HepG2 (cell line): ENCODE results near the gene PVRIG. TPM values are rescaled to one million over a fixed set of nuclear protein-coding genes. Genes with fewer than 3 reads are reported as not detected.

Source experiments
- ATAC-seq: fragments of 200-7000 bp; cut with Tn5 transposase; 3 replicates; pipeline ENCODE4 v1.9.1; 2020; ENCODE audit warnings: mild to moderate bottlenecking, moderate library complexity
- BruUV-seq: library from RNA; stranded (reverse); fragments of 400-500 nt; replicated peaks from 2 replicates; lab custom pipeline; 2021; lab: Mats Ljungman, UMichigan
- CTCF ChIA-PET: fragments of 300-600 bp; formaldehyde crosslinking; extraction: SDS; loops from one replicate; lab custom pipeline; 2021; ENCODE audit warnings: low total read pairs, inconsistent platforms, low intra/inter-chr PET ratio; lab: Yijun Ruan, JAX
- POLR2A ChIA-PET: fragments of 350-600 bp; sonication (Branson Sonifier 250); formaldehyde crosslinking; loops from one replicate; lab custom pipeline; 2020; ENCODE audit warnings: antibody characterized with exemption, inconsistent platforms; lab: Yijun Ruan, JAX
- DNase-seq: peaks from one replicate; pipeline ENCODE4 v3.0.0-alpha.2; 2015; ENCODE audit warnings: low spot score
- FAIRE-seq: peaks from 3 replicates; lab custom pipeline; 2011; peaks lifted over from hg19 to GRCh38; lab: Jason Lieb, UNC
- H2AFZ ChIP-seq: one replicate; pipeline ENCODE4 v1.6.1; 2011; ENCODE audit warnings: low read length, inconsistent platforms
- H3K27ac ChIP-seq: fragments of 300-600 bp; 3 replicates; pipeline ENCODE4 v1.8.0; 2011; ENCODE audit warnings: mixed run types, mild to moderate bottlenecking, mixed read lengths, low read length, inconsistent platforms; ENCODE audit not compliant: insufficient read depth; ENCODE audit errors: extremely low read length
- H3K27me3 ChIP-seq, 2 experiments: fragments of 200-600 bp in 1 of 2; 2 replicates in 1 of 2; 3 replicates in 1 of 2; pipeline versions ENCODE4 v1.6.0 to v1.8.0; 2011; ENCODE audit warnings: low read length in 2 of 2, mild to moderate bottlenecking in 2 of 2, moderate library complexity in 2 of 2, inconsistent platforms in 1 of 2; ENCODE audit not compliant: insufficient read depth in 2 of 2, control insufficient read depth in 1 of 2
- H3K36me3 ChIP-seq, 2 experiments: fragments of 200-600 bp in 1 of 2; replicated peaks in 1 of 2; 2 replicates in 1 of 2; 3 replicates in 1 of 2; pipeline versions ENCODE4 v1.5.1 to v1.8.0; 2011; ENCODE audit warnings: low read length in 2 of 2, inconsistent platforms in 1 of 2; ENCODE audit not compliant: insufficient read depth in 2 of 2, control insufficient read depth in 1 of 2
- H3K4me1 ChIP-seq: 2 replicates; pipeline ENCODE4 v1.5.1; 2012; ENCODE audit warnings: low read length, inconsistent platforms; ENCODE audit not compliant: insufficient read depth
- H3K4me2 ChIP-seq: 2 replicates; pipeline ENCODE4 v1.6.0; 2011; ENCODE audit warnings: low read depth, low read length, inconsistent platforms
- H3K4me3 ChIP-seq, 3 experiments: fragments of 200-600 bp in 1 of 3; sonication (generic), shearing (Covaris generic) in 1 of 3; replicated peaks in 1 of 3; 2 replicates each; pipeline ENCODE4 v1.5.1; 2011 to 2016; ENCODE audit warnings: low read length in 3 of 3, inconsistent platforms in 2 of 3, low read depth in 2 of 3, mild to moderate bottlenecking in 2 of 3, control low read depth in 1 of 3, mixed read lengths in 1 of 3; ENCODE audit not compliant: insufficient read depth in 1 of 3
- H3K79me2 ChIP-seq: one replicate; pipeline ENCODE4 v1.6.1; 2011; ENCODE audit warnings: low read length, inconsistent platforms; ENCODE audit not compliant: insufficient read depth
- H3K9ac ChIP-seq: 2 replicates; pipeline ENCODE4 v1.6.0; 2011; ENCODE audit warnings: mild to moderate bottlenecking, low read depth, low read length, inconsistent platforms; ENCODE audit not compliant: insufficient read depth
- H3K9me3 ChIP-seq: 2 replicates; pipeline ENCODE4 v1.5.1; 2012; ENCODE audit warnings: mild to moderate bottlenecking, low read length
- H4K20me1 ChIP-seq: 2 replicates; pipeline ENCODE4 v1.6.0; 2011; ENCODE audit warnings: inconsistent platforms, mild to moderate bottlenecking, low read length, moderate library complexity; ENCODE audit not compliant: insufficient read depth
- ARID2 ChIP-seq: sonication (generic); formaldehyde crosslinking; IDR thresholded peaks from 2 replicates; pipeline ENCODE4 v1.8.1; 2022; ENCODE audit warnings: mild to moderate bottlenecking, missing genetic modification reagents, borderline replicate concordance
- ERF ChIP-seq: IDR thresholded peaks from 2 replicates; pipeline ENCODE4 v1.6.1; 2018; ENCODE audit warnings: missing biosample characterization, missing genetic modification reagents
- HDAC1 ChIP-seq: sonication (generic); formaldehyde crosslinking; IDR thresholded peaks from 2 replicates; pipeline ENCODE4 v1.5.1; 2020; ENCODE audit warnings: mild to moderate bottlenecking, missing genetic modification reagents
- MTF2 ChIP-seq: sonication (generic); formaldehyde crosslinking; IDR thresholded peaks from 2 replicates; pipeline ENCODE4 v1.5.0; 2020; ENCODE audit warnings: missing genetic modification reagents, borderline replicate concordance
- RAD51 ChIP-seq: fragments of 450-650 bp; IDR thresholded peaks from 2 replicates; pipeline ENCODE4 v1.6.1; 2016; ENCODE audit warnings: borderline replicate concordance
- RFX5 ChIP-seq: IDR thresholded peaks from 2 replicates; pipeline ENCODE4 v1.6.1; 2011; ENCODE audit warnings: low read depth, low read length, improper control_type of control experiment
- SALL1 ChIP-seq: sonication (generic); formaldehyde crosslinking; IDR thresholded peaks from 2 replicates; pipeline ENCODE4 v1.8.0; 2022; ENCODE audit warnings: mild to moderate bottlenecking, missing genetic modification reagents
- SMAD1 ChIP-seq: sonication (generic); formaldehyde crosslinking; IDR thresholded peaks from 2 replicates; pipeline ENCODE4 v1.4.0; 2020; ENCODE audit warnings: missing genetic modification reagents, low read depth, mild to moderate bottlenecking, borderline replicate concordance
- SYNCRIP ChIP-seq: fragments of 200-400 bp; formaldehyde crosslinking; IDR thresholded peaks from 2 replicates; pipeline ENCODE4 v1.6.1; 2018; ENCODE audit warnings: mild to moderate bottlenecking, low read depth, low read length; ENCODE audit not compliant: insufficient read depth
- ZNF460 ChIP-seq: sonication (generic); formaldehyde crosslinking; IDR thresholded peaks from 2 replicates; pipeline ENCODE4 v1.5.1; 2020; ENCODE audit warnings: missing genetic modification reagents, mild to moderate bottlenecking, borderline replicate concordance
- ZNF607 ChIP-seq: sonication (generic); formaldehyde crosslinking; IDR thresholded peaks from 2 replicates; pipeline ENCODE4 v1.5.1; 2020; ENCODE audit warnings: missing genetic modification reagents, mild to moderate bottlenecking, borderline replicate concordance
- WGBS: methylation state at CpG from one replicate; pipeline ENCODE4 v1.1.6; 2017; ENCODE audit warnings: low lambda C conversion rate; 5-methylcytosine and 5-hydroxymethylcytosine counted together
- in situ Hi-C: cut with HindIII; loops from 2 replicates; pipeline ENCODE4 v1.10.0; 2017; ENCODE audit warnings: low pct_unique_long_range_greater_than_20kb; ENCODE audit not compliant: extremely low pct_ligation_motif_present
- intact Hi-C: fragments of 100-400 bp; cut with micrococcal nuclease; formaldehyde crosslinking; loops from one replicate; pipeline ENCODE4 v1.10.0; 2022; ENCODE audit not compliant: unreplicated experiment
- polyA plus RNA-seq, 8 experiments: library from polyadenylated mRNA; depleted of rRNA in 3 of 8; stranded (reverse) in 7 of 8; unstranded in 1 of 8; fragments of >200 nt; fragmentation: Illumina TruSeq in 4 of 8; extraction: Trizol in 4 of 8; gene quantifications; 2 replicates each; pipeline versions ENCODE4 v1.2.1 to v1.2.3, GENCODE V29; 2011 to 2016; ENCODE audit warnings: low read depth in 4 of 8, missing spikeins in 1 of 8, mixed read lengths in 1 of 8; ENCODE audit not compliant: insufficient read depth in 1 of 8
- total RNA-seq, 5 experiments: library from RNA; depleted of rRNA; stranded (reverse); fragments of >200 nt; fragmentation: Illumina TruSeq; extraction: Trizol; gene quantifications; 2 replicates each; pipeline ENCODE4 v1.2.3, GENCODE V29; 2016; ENCODE audit warnings: low read depth in 1 of 5
- TF ChIP-seq, protein P1 (sequence below): sonication (generic); formaldehyde crosslinking; IDR thresholded peaks from 2 replicates; pipeline ENCODE4 v1.4.0; 2020; ENCODE audit warnings: mild to moderate bottlenecking, missing genetic modification reagents
- TF ChIP-seq, protein P2 (sequence below): sonication (generic); formaldehyde crosslinking; conservative IDR thresholded peaks from 2 replicates; pipeline ENCODE4 v1.4.0; 2020; ENCODE audit warnings: mild to moderate bottlenecking, missing genetic modification reagents, moderate library complexity

Gene PVRIG
- total and polyA plus RNA-seq, 2 of the 13 experiments (the other 11 are each of a cell fraction or from before 2014, with no cell fraction given) = not detected

DNA sequence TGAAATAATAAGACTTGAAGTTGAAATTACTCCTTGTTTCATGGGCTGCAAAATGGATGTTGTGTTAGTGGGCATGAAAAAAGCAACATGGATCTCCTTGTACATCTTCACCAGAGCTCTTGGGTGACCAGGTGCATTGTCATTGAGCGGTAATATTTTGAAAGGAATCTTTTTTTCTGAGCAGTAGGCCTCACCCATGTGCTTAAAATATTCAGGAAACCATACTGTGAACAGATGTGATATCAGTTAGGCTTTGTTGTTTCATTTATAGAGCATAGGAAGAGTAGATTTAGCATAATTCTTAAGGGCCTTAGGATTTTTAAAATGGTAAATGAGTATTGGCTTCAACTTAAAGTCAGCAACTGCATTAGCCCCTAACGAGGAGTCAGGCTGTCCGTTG, 26.8 kb upstream of the PVRIG start:
- ChIA-PET POLR2A (no interaction called here), CTCF (no interaction called here)
- H3K27ac ChIP-seq = no peak overlapping the region
- no peaks in the 10 kb centered on the region for H4K20me1 ChIP-seq
- BruUV-seq = no TSS peak
- H3K4me2 ChIP-seq = no peak overlapping the region
- no peak overlapping the region for H2AFZ ChIP-seq
- H3K27me3 ChIP-seq = peaks cover 1 to 4% of the 10 kb centered on the region in 2 experiments; a peak in 1 of 5 replicates
- H3K4me1 ChIP-seq = peaks cover 8% of the 10 kb centered on the region; the same call in 1 of the 2 replicates
- WGBS = 50% methylated on average over 3 of the region's 3 CpGs
- H3K4me3 ChIP-seq = no peak overlapping the region
- TF ChIP-seq ARID2 (no peak), ZNF460 (CRISPR knock-in tag) (no peak), SYNCRIP (no peak)
- no peaks in the 10 kb centered on the region for H3K79me2 ChIP-seq
- ATAC-seq (no peak), FAIRE-seq (no peak), DNase-seq (no peak)
- in situ Hi-C loops (no loop called here), intact Hi-C loops (no loop called here)
- H3K36me3 ChIP-seq = no peaks in the 10 kb centered on the region
- no peaks in the 10 kb centered on the region for H3K9me3 ChIP-seq
- no peak overlapping the region for H3K9ac ChIP-seq

DNA sequence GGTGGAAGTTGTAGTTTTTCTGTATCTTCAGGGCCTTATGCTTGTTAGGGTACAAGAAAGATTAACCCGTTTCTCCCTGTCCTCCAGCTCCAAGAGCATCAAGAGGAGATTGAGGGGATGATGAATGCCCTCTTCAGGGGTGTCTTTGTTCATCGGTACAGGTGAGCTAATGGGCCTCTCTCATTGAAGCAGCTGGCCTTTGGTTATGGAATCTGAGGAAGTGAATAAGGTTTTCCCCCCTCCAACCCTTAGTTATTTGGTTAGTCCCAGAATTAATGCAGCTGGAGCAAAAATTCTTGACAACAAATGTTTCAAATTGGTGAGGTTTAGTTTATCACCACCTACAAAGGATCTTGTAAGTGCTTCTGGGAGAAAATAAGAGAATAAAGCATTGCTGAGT, 24.5 kb upstream of the PVRIG start:
- Histone ChIP-seq H3K9ac (no peak overlapping the region), H3K36me3 (no peaks in the 10 kb centered on the region), H3K79me2 (no peaks in the 10 kb centered on the region), H3K4me3 (no peak overlapping the region), H4K20me1 (no peaks in the 10 kb centered on the region), H3K9me3 (no peaks in the 10 kb centered on the region), H3K4me2 (no peak overlapping the region), H3K4me1 (peaks cover 5% of the 10 kb centered on the region), H2AFZ (no peak overlapping the region), H3K27ac (no peak overlapping the region), H3K27me3 (no peaks in the 10 kb centered on the region)
- BruUV-seq = no TSS peak
- in situ Hi-C loops (no loop called here), intact Hi-C loops (no loop called here)
- POLR2A ChIA-PET = no interaction called here
- CTCF ChIA-PET = no interaction called here
- no peak for ATAC-seq
- WGBS = 30% methylated on average over 2 of the region's 2 CpGs
- DNase-seq = no peak
- FAIRE-seq = no peak
- TF ChIP-seq ERF (CRISPR knock-in tag) = no peak
- TF ChIP-seq MTF2 (CRISPR knock-in tag) = no peak
- no peak for TF ChIP-seq HDAC1 (CRISPR knock-in tag)
- no peak for TF ChIP-seq RFX5
- TF ChIP-seq ZNF607 (CRISPR knock-in tag) = no peak
- TF ChIP-seq, protein P1, sequence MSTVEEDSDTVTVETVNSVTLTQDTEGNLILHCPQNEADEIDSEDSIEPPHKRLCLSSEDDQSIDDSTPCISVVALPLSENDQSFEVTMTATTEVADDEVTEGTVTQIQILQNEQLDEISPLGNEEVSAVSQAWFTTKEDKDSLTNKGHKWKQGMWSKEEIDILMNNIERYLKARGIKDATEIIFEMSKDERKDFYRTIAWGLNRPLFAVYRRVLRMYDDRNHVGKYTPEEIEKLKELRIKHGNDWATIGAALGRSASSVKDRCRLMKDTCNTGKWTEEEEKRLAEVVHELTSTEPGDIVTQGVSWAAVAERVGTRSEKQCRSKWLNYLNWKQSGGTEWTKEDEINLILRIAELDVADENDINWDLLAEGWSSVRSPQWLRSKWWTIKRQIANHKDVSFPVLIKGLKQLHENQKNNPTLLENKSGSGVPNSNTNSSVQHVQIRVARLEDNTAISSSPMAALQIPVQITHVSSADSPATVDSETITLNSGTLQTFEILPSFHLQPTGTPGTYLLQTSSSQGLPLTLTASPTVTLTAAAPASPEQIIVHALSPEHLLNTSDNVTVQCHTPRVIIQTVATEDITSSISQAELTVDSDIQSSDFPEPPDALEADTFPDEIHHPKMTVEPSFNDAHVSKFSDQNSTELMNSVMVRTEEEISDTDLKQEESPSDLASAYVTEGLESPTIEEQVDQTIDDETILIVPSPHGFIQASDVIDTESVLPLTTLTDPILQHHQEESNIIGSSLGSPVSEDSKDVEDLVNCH (CRISPR knock-in tag) = no peak
- no peak for TF ChIP-seq SALL1 (CRISPR knock-in tag)
- no peak for TF ChIP-seq RAD51
- TF ChIP-seq, protein P2, sequence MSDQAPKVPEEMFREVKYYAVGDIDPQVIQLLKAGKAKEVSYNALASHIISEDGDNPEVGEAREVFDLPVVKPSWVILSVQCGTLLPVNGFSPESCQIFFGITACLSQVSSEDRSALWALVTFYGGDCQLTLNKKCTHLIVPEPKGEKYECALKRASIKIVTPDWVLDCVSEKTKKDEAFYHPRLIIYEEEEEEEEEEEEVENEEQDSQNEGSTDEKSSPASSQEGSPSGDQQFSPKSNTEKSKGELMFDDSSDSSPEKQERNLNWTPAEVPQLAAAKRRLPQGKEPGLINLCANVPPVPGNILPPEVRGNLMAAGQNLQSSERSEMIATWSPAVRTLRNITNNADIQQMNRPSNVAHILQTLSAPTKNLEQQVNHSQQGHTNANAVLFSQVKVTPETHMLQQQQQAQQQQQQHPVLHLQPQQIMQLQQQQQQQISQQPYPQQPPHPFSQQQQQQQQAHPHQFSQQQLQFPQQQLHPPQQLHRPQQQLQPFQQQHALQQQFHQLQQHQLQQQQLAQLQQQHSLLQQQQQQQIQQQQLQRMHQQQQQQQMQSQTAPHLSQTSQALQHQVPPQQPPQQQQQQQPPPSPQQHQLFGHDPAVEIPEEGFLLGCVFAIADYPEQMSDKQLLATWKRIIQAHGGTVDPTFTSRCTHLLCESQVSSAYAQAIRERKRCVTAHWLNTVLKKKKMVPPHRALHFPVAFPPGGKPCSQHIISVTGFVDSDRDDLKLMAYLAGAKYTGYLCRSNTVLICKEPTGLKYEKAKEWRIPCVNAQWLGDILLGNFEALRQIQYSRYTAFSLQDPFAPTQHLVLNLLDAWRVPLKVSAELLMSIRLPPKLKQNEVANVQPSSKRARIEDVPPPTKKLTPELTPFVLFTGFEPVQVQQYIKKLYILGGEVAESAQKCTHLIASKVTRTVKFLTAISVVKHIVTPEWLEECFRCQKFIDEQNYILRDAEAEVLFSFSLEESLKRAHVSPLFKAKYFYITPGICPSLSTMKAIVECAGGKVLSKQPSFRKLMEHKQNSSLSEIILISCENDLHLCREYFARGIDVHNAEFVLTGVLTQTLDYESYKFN (CRISPR knock-in tag) = no peak
- no peak for TF ChIP-seq SMAD1 (CRISPR knock-in tag)
